Hepatocyte (in vitro differentiated cells): Measurements from ENCODE around the gene NCOR2. TPM values are rescaled to one million over a fixed set of nuclear protein-coding genes. Genes with fewer than 3 reads are reported as not detected.
A peak's percentile ranks its signal among the peaks of the same experiment; 100 is the strongest.

Source experiments
- DNase-seq: peaks from one replicate; pipeline ENCODE4 v3.0.0-alpha.2; 2016; ENCODE audit warnings: low spot score
- H2AFZ ChIP-seq: fragments of 200-600 bp; sonication (generic); 2 replicates; pipeline ENCODE4 v1.6.0; 2016; ENCODE audit warnings: antibody characterized with exemption, mild to moderate bottlenecking
- H3K27ac ChIP-seq: fragments of 200-600 bp; sonication (generic); 2 replicates; pipeline ENCODE4 v1.5.1; 2016; ENCODE audit warnings: mild to moderate bottlenecking
- H3K27me3 ChIP-seq: fragments of 200-600 bp; sonication (generic); 2 replicates; pipeline ENCODE4 v1.6.1; 2016
- H3K36me3 ChIP-seq: fragments of 200-600 bp; sonication (generic); replicated peaks from 2 replicates; pipeline ENCODE4 v1.5.1; 2016; ENCODE audit warnings: low read depth; ENCODE audit not compliant: insufficient read depth
- H3K4me1 ChIP-seq: fragments of 200-600 bp; sonication (generic); 2 replicates; pipeline ENCODE4 v1.5.1; 2016; ENCODE audit warnings: mild to moderate bottlenecking, moderate library complexity; ENCODE audit not compliant: insufficient read depth
- H3K4me2 ChIP-seq: fragments of 200-600 bp; sonication (generic); 2 replicates; pipeline ENCODE4 v1.6.0; 2016
- H3K4me3 ChIP-seq: fragments of 200-600 bp; sonication (generic); 2 replicates; pipeline ENCODE4 v1.5.1; 2016; ENCODE audit warnings: mild to moderate bottlenecking
- H3K79me2 ChIP-seq: fragments of 200-600 bp; sonication (generic); 2 replicates; pipeline ENCODE4 v1.6.0; 2017; ENCODE audit warnings: mild to moderate bottlenecking
- H3K9me2 ChIP-seq: fragments of 200-600 bp; sonication (generic); replicated peaks from 2 replicates; pipeline ENCODE4 v1.6.0; 2017; ENCODE audit warnings: mild to moderate bottlenecking; ENCODE audit not compliant: insufficient read depth
- H3K9me3 ChIP-seq: fragments of 200-600 bp; sonication (generic); 2 replicates; pipeline ENCODE4 v1.5.1; 2016; ENCODE audit warnings: low read depth, mild to moderate bottlenecking
- H4K20me1 ChIP-seq: fragments of 200-600 bp; sonication (generic); 2 replicates; pipeline ENCODE4 v1.6.0; 2016; ENCODE audit warnings: mild to moderate bottlenecking; ENCODE audit not compliant: insufficient read depth, poor library complexity, severe bottlenecking
- EZH2 ChIP-seq: fragments of 200-600 bp; sonication (generic); IDR thresholded peaks from 2 replicates; pipeline ENCODE4 v1.6.1; 2016; ENCODE audit warnings: antibody characterized with exemption, mild to moderate bottlenecking, borderline replicate concordance
- EZH2phosphoT487 ChIP-seq: fragments of 200-600 bp; sonication (generic); IDR thresholded peaks from one replicate; pipeline ENCODE4 v1.6.1; 2018; ENCODE audit warnings: antibody characterized with exemption, mild to moderate bottlenecking, low read depth, moderate library complexity; ENCODE audit not compliant: unreplicated experiment, severe bottlenecking
- WGBS: methylation state at CpG from one replicate; pipeline ENCODE4 v1.1.6; 2016; ENCODE audit warnings: low lambda C conversion rate; ENCODE audit errors: missing lambda C conversion rate; 5-methylcytosine and 5-hydroxymethylcytosine counted together
- polyA plus RNA-seq: library from polyadenylated mRNA; unstranded; fragments of >200 nt; fragmentation: Nextera tagmentation; extraction: Ambion mirVana; gene quantifications from 2 replicates; pipeline ENCODE4 v1.2.1, GENCODE V29; 2016
- total RNA-seq: library from RNA; depleted of rRNA; stranded (reverse); fragments of >200 nt; gene quantifications from 2 replicates; pipeline ENCODE4 v1.2.3, GENCODE V29; 2014
- TF ChIP-seq, protein P1 (sequence below): fragments of 200-600 bp; sonication (generic); IDR thresholded peaks from 2 replicates; pipeline ENCODE4 v1.5.1; 2016; ENCODE audit warnings: antibody characterized with exemption, mild to moderate bottlenecking; ENCODE audit not compliant: poor library complexity

Gene NCOR2
- total and polyA plus RNA-seq, 2 experiments from 2014 or later = 40.3 to 121 TPM

DNA sequence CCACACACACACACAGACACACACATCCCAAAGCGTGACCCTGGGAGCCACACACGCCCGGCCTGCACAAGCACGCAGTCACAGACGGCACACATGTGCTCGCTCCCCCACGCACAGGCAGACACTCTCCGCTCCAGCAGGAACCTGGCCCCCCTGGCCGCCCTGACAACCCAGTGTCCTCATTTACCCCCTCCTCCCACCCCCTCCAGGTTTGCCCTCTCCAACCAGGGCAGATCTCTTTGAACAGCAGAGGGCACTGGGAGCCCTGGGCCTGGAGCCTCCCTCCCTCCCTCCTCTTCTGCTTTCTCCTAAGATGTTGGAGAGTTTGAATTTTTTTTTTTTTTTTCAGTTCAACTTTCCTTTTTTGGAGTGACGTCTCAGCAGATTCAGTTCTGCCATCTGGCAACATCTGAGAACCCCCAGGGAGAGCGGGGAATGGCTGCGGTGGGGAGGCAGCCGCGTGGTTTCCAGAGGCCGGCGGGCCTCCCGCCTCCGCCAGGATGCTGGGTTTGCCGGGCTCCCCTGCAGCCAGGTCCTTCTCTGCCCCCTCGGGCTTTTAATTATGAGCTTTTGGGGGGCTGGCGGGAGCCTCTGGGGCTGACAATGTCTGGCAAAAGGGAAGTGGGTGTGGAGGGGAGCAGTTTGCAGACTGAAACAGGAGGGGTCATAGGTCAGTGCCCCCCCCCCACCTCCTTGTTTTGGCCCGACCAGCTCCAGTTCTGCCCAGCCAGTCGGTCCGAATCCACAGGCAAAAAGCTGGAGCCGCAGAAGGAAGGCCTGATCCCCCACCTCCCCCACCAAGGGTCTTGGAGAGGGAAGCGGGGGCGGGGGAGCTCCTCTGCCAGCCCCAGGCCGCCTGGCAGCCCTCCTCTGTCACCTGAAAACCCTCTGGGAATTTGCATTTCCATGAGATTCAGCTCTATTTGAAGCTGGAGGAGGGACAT, 1.3 kb upstream of the NCOR2 start:
- peaks cover 27% of the 10 kb centered on the region for H4K20me1 ChIP-seq
- peaks cover 41% of the 10 kb centered on the region for H3K4me1 ChIP-seq
- H2AFZ ChIP-seq = no peak overlapping the region
- TF ChIP-seq, protein P1, sequence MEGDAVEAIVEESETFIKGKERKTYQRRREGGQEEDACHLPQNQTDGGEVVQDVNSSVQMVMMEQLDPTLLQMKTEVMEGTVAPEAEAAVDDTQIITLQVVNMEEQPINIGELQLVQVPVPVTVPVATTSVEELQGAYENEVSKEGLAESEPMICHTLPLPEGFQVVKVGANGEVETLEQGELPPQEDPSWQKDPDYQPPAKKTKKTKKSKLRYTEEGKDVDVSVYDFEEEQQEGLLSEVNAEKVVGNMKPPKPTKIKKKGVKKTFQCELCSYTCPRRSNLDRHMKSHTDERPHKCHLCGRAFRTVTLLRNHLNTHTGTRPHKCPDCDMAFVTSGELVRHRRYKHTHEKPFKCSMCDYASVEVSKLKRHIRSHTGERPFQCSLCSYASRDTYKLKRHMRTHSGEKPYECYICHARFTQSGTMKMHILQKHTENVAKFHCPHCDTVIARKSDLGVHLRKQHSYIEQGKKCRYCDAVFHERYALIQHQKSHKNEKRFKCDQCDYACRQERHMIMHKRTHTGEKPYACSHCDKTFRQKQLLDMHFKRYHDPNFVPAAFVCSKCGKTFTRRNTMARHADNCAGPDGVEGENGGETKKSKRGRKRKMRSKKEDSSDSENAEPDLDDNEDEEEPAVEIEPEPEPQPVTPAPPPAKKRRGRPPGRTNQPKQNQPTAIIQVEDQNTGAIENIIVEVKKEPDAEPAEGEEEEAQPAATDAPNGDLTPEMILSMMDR = peak; percentile 61
- TF ChIP-seq EZH2 = no peak
- no peak overlapping the region for H3K4me3 ChIP-seq
- H3K27me3 ChIP-seq = no peaks in the 10 kb centered on the region
- H3K27ac ChIP-seq = peak overlapping the region; percentile 91
- DNase-seq = peak; percentile 80
- no peaks in the 10 kb centered on the region for H3K9me3 ChIP-seq
- H3K9me2 ChIP-seq = no peaks in the 10 kb centered on the region
- H3K4me2 ChIP-seq = peak overlapping the region; percentile 82
- H3K36me3 ChIP-seq = no peaks in the 10 kb centered on the region
- H3K79me2 ChIP-seq = peaks cover 32% of the 10 kb centered on the region
- WGBS = 41% methylated on average over 22 of the region's 28 CpGs

DNA sequence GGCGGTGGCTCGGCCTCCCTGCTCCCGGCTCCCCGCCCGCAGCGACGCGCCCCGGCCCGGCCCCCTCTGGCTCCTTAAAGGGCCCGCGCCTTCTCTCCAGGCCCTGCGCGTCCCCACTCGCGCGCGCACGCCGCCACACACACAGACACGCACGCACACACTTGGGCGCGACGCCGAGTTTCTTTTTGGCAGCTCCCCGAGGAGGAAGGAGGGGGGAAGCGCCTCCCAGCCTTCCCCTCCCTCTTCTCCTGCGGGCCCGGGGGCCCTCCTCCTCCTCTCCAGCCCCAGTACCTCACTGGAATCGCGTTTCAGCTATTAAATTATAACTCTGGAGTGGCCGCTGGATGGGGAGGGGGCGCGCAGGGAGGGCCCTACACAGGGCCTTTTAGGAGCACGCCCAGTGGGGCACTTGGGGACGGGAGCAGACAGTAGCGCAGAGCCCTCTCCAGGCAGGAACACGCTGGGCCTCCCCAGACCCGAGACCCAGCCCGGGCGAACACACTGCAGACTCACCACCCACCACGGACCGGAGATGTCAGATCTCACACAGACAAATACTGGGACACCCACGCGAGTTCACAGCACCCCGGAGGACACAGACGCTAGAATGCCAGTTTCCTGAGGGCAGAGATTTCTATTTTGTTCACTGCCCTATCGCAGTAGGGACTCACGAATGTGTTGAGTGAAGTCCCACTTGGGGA, 411 bp upstream of the NCOR2 start:
- peak overlapping the region; percentile 82 for H3K4me2 ChIP-seq
- peaks cover 41% of the 10 kb centered on the region for H3K79me2 ChIP-seq
- H3K36me3 ChIP-seq = no peaks in the 10 kb centered on the region
- peak overlapping the region; percentile 8 for H3K4me3 ChIP-seq
- WGBS = 8% methylated on average over 27 of the region's 50 CpGs
- H2AFZ ChIP-seq = peak overlapping the region; percentile 51
- H3K9me3 ChIP-seq = no peaks in the 10 kb centered on the region
- H3K27me3 ChIP-seq = no peaks in the 10 kb centered on the region
- no peak for TF ChIP-seq EZH2
- TF ChIP-seq, protein P1 = peak; percentile 17
- DNase-seq = peak; percentile 95
- no peaks in the 10 kb centered on the region for H3K9me2 ChIP-seq
- peak overlapping the region; percentile 91 for H3K27ac ChIP-seq
- H4K20me1 ChIP-seq = peaks cover 36% of the 10 kb centered on the region
- H3K4me1 ChIP-seq = peaks cover 41% of the 10 kb centered on the region

DNA sequence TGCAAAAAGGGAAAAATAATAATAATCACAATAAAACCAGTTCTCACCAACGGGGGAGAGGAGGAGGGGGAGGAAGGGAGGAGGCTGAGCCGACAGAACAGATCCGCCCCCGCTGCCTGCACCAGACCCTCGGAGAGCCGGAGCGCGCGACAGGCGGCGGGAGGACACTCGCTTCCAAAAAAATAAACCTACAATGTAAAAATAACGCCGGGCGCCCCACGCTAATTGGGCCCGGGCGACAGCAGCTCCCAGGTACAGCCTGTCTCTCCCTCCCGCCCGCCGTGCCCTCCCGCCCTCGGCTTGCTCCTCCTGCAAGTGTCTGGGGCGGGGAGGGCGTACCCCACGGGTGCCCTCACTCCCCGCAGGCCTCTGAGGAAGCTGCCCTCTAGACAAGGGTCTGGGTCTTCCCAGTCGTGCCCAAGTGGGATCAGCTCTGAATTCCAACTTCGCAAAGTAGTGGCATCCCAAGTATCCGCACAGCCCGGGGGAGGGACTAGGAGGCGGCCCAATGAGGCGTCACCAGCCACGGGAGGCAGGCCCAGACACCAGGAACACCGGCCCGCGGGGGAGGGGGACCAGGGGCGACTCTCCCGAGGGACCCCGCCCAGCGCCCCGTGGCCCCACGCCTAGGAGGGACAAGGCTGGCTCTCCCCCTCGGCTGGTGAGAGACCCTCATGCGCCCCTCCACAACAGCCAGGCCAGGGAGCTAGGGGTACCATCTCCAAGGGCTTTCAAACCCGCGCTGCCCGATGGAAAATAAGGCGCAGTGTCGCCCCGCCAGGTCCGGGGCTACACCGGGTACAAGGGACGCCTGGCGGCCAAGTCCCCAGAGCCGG, 1.0 kb downstream of the NCOR2 start:
- Histone ChIP-seq H3K36me3 (no peaks in the 10 kb centered on the region), H2AFZ (peak overlapping the region; percentile 32), H3K9me3 (no peaks in the 10 kb centered on the region), H3K4me1 (peaks cover 41% of the 10 kb centered on the region), H3K4me3 (peak overlapping the region; percentile 88), H3K27ac (peak overlapping the region; percentile 98), H3K79me2 (peaks cover 55% of the 10 kb centered on the region), H3K4me2 (peak overlapping the region; percentile 98), H3K27me3 (no peaks in the 10 kb centered on the region), H4K20me1 (peaks cover 50% of the 10 kb centered on the region), H3K9me2 (no peaks in the 10 kb centered on the region)
- under 1% methylated on average over 20 of the region's 56 CpGs for WGBS
- TF ChIP-seq, protein P1 = peak; percentile 24
- TF ChIP-seq EZH2 = no peak
- no peak for TF ChIP-seq EZH2phosphoT487
- peak; percentile 92 for DNase-seq
